ENCODE results near the gene AAMDC.

The AAMDC gene

DNA sequence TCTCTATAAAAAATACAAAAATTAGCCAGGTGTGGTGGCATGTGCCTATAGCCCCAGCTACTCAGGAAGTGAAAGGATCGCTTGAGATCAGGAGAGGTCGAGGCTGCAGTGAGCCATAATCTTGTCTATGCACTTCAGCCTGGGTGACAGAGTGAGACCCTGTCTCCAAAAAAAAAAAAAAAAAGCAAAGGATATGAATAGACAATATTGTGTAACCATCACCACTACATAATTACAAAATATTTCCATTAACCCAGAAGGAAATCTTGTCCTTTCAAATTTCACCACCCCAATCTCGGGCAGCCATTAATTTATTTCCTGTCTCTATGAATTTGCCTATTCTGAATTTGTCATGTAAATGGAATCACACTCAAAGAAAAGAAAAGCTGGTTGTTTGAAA, 21.6 kb upstream of the AAMDC start:
- H3K4me3 ChIP-seq (ENCODE audit: low read depth, low read length) = no peak overlapping the region
- no peak for DNase-seq (ENCODE audit: low read depth)
- TF ChIP-seq, protein P1, sequence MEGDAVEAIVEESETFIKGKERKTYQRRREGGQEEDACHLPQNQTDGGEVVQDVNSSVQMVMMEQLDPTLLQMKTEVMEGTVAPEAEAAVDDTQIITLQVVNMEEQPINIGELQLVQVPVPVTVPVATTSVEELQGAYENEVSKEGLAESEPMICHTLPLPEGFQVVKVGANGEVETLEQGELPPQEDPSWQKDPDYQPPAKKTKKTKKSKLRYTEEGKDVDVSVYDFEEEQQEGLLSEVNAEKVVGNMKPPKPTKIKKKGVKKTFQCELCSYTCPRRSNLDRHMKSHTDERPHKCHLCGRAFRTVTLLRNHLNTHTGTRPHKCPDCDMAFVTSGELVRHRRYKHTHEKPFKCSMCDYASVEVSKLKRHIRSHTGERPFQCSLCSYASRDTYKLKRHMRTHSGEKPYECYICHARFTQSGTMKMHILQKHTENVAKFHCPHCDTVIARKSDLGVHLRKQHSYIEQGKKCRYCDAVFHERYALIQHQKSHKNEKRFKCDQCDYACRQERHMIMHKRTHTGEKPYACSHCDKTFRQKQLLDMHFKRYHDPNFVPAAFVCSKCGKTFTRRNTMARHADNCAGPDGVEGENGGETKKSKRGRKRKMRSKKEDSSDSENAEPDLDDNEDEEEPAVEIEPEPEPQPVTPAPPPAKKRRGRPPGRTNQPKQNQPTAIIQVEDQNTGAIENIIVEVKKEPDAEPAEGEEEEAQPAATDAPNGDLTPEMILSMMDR (IDR thresholded peaks at IDR 0.05; ENCODE audit: low read depth, low read length, missing control alignments) = no peak
- in situ Hi-C loops (cut with HindIII; ENCODE audit: low sequenced_read_pairs) = no loop called here

DNA sequence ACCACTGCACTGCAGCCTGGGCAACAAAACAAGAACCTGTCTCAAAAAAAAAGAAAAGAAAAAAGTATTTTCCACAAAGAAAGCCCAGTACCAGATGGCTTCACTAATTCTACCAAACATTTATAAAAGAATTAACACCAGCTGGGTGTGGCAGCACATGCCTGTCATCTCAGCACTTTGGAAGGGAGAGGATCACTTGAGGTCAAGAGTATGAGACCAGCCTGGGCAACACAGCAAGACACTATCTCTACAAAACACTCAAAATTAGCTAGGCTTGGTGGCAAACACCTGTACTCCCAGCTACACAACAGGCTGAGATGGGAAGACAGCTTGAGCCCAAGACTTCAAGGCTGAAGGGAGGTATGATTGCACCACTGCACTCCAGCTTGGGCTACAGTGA, 20.5 kb upstream of the AAMDC start:
- TF ChIP-seq, protein P1 (IDR thresholded peaks at IDR 0.05; ENCODE audit: low read depth, low read length, missing control alignments) = no peak
- no peak overlapping the region for H3K4me3 ChIP-seq (ENCODE audit: low read depth, low read length)
- DNase-seq (ENCODE audit: low read depth) = no peak
- in situ Hi-C loops (cut with HindIII; ENCODE audit: low sequenced_read_pairs) = no loop called here

DNA sequence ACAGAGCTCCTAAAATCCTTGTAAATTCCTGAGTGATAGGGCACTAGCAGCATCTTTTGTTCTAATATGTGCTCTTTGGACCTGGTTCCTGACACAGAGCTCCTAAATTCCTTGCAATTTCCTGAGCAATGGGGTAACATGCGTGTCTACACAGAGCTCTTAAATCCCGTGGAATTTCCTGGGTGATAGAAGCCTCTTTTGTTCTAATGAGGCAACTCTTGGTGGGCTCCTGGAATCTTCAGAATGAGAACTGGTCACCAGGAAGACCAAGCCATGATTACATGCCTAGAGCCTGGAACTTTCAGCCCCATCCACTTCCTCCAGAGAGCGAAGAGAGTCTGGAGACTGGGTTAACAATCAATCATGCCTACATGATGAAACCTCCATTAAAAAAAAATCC, 19.5 kb upstream of the AAMDC start:
- TF ChIP-seq, protein P1 (IDR thresholded peaks at IDR 0.05; ENCODE audit: low read depth, low read length, missing control alignments) = no peak
- in situ Hi-C loops (cut with HindIII; ENCODE audit: low sequenced_read_pairs) = no loop called here

DNA sequence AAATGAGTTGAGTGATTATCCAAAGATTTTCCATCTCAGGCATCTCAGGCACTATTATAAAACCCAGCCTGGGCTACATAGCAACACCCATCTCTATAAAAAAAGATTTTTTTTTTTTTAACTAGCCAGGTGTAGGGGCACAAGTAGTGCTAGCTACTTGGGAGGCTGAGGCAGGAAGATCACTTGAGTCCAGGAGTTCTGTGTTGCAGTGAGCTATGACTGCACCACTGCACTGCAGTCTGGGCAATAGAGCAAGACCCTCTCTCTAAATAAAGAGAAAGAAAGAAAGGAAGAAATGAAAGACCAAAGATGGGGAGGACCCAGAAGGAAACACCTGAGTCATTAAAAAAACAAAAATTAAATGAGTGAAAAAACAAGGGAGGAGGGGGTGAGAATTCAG, 14.5 kb upstream of the AAMDC start:
- DNase-seq (ENCODE audit: low read depth) = no peak
- no peak overlapping the region for H3K4me3 ChIP-seq (ENCODE audit: low read depth, low read length)
- in situ Hi-C loops (cut with HindIII; ENCODE audit: low sequenced_read_pairs) = no loop called here
- TF ChIP-seq, protein P1 (IDR thresholded peaks at IDR 0.05; ENCODE audit: low read depth, low read length, missing control alignments) = no peak

More for the DNA sequence above, 19.5 kb upstream of the AAMDC start:
- H3K4me3 ChIP-seq (ENCODE audit: low read depth, low read length) = no peak overlapping the region
- DNase-seq (ENCODE audit: low read depth) = no peak

DNA sequence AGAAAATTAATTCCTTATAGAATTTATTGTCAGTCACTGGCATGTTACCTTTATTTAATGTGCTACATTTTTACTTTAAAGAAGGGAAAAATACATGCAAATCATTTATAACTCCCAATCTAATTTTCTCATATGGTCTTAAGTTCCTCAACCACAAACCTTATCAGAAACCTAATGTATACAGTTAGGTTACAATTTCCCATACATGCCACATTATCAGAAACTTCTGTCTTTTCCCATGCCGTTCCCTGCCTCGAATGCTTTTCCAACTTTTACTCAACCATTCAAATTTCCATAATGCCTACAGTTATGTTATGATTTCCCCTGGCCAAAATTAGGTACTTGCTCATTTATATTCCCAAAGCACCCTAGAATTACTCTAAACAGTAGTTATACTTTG, 14.0 kb upstream of the AAMDC start:
- in situ Hi-C loops (cut with HindIII; ENCODE audit: low sequenced_read_pairs) = no loop called here
- DNase-seq (ENCODE audit: low read depth) = no peak
- TF ChIP-seq, protein P1 (IDR thresholded peaks at IDR 0.05; ENCODE audit: low read depth, low read length, missing control alignments) = no peak
- H3K4me3 ChIP-seq (ENCODE audit: low read depth, low read length) = no peak overlapping the region

DNA sequence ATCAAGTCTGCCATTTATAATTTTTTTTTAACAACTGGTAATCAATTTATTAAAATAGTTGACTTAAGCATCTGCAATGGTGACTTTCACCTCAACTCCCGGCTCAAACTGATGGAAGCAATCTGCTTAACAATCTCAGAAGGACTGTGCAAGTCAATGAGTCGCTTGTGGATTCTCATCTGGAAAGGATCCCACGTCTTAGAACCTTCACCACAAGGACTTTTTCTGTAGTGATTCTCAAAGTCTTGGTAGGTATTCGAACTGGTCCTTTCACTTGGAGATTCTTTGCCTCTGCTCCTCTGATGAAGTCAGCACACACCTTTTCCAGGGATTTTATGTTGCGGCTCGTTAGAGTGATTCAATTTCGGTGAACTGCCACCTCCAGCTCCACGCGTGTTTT, 7.7 kb upstream of the AAMDC start:
- no peak overlapping the region for H3K4me3 ChIP-seq (ENCODE audit: low read depth, low read length)
- TF ChIP-seq, protein P1 (IDR thresholded peaks at IDR 0.05; ENCODE audit: low read depth, low read length, missing control alignments) = no peak
- in situ Hi-C loops (cut with HindIII; ENCODE audit: low sequenced_read_pairs) = loop anchor here (5.0 kb wide), 1 partner anchor 69 kb away; no protein-coding TSS in a partner anchor
- peak; percentile 32 for DNase-seq (ENCODE audit: low read depth)

DNA sequence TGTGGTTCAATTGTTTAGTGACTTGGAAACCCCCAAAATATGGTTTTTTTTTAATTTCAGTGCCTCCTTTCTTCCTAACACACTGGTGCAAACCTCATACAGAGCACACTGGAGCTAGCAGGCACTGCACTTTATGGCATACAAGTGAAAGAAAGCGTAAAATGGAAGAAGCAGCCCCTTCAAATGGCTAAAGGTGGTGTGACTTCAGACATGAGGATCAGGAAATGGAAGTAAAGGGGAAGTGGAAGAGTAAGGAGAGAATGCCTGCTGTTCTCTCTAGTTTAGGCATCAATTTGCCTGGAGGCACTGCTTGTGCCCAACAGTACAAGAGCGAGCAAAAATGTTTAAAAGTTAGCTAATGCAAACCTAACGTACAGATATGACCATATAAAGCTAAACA, 6.1 kb upstream of the AAMDC start:
- no peak for DNase-seq (ENCODE audit: low read depth)
- no peak overlapping the region for H3K4me3 ChIP-seq (ENCODE audit: low read depth, low read length)
- TF ChIP-seq, protein P1 (IDR thresholded peaks at IDR 0.05; ENCODE audit: low read depth, low read length, missing control alignments) = no peak
- in situ Hi-C loops (cut with HindIII; ENCODE audit: low sequenced_read_pairs) = loop anchor here (5.0 kb wide), 1 partner anchor 67 kb away; no protein-coding TSS in a partner anchor

Measured in astrocyte of the cerebellum (primary cell).